Midbrain (tissue), 1 donor: ENCODE results near the gene EHD3.

Experiments used
- DNase-seq: peaks from one replicate; lab custom pipeline; 2025; lab: John Stamatoyannopoulos, UW

EHD3 gene

DNA sequence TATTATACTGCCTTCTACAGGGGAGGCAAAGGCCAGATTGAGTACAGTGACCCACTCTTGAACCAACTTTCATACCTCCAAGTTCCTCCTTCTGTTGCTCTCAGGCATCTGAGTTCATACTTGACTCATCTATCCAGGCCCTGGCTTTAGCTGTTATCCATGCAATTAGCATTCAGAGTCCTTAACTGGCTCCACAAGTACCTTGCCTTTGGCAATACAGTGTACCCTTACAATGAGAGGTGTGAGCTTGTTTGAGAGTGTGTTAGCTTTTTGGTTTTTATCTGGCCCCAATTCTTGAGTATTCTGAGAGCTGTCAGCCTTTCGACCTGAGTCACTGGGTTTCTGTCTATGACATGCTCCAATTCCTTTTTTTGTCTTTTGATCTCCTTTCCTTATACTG lies 60.2 kb downstream of the EHD3 start:
- DNase-seq, result no peak

DNA sequence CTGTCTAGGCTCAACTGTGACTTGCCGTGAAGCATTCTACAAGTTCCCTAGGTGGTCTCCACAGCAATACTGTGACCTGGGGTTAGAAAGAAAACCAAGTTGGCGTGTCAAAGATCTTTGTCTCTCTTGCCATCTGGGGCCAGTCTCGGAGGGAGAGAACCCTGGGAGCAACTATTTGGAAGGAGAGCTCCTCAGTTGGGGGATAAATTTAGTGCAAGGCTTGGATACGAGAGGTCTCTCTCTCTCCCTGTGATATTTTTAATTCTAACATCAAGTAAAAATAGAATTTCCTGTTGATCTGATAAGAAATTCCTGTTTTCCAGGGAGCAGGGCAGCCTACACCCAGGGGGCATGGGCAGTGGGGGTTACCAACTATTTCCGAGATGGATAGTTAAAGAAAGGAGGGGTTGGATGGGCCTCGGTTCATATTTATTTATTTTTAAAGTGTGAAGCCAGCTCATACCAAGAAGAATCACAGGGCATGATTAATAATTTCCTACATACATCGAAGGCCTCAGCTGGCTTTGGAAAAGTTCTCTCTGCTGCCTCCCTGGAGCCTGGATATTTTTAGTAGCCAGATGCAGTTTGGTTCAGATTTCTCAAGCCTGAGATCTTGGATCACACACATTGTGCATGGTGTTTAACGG lies 62.8 kb downstream of the EHD3 start:
- no peak for DNase-seq

DNA sequence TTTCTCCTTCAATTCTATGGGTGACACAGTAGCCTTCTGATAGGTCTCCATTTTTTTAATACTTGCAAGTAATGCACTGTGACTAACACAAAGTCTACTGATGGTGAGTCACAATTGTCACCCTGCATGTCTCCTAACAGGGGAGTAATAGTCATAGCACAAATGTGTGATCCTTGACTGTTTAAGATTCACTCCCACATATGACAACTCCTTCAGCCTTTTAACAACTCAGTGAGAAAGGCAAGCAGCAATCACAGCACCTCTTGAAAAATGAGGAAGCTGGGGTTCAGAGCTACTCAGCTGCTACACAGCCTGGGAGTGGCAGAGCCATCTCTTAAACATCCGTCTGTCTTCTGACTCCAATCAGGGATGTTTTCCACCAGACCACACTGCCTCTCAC lies 63.8 kb downstream of the EHD3 start:
- DNase-seq, result no peak

DNA sequence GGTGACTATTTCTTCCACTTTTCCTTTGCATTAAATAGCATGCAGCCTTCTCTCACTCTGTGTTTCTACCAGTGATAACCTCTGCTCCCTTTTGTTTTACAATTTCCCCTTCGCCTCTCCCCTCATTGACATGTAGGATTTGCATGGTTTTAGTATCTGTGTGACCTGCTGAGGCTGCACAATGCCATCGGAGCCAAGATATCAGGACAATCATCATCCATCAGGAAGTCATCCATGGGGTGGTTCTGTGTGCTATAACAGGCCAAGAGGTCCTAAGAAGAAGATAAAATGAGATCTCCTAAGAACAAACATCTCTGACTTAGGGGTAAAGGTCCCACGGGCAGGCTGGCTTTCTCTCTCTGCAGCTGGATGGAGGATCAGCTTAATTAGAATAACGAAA lies 65.6 kb downstream of the EHD3 start:
- no peak for DNase-seq

DNA sequence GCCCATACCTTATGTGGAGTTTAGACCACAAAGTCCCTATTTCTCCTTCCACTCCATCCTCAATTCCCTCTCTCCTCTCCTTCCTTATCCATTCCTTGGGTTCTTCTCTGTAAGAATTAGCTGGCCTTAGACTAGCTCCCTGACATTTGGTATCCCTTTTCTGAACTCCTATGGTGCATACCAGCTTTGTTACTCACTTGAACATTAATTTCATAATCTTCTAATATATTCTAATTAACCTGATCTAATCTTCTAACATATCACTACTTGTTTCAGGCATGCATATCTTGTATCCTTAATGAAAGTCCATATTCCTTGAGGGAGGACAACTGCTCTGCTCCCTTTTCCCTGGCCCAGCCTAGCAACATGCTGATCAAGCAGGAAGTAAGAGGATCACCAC lies 66.4 kb downstream of the EHD3 start:
- no peak for DNase-seq

DNA sequence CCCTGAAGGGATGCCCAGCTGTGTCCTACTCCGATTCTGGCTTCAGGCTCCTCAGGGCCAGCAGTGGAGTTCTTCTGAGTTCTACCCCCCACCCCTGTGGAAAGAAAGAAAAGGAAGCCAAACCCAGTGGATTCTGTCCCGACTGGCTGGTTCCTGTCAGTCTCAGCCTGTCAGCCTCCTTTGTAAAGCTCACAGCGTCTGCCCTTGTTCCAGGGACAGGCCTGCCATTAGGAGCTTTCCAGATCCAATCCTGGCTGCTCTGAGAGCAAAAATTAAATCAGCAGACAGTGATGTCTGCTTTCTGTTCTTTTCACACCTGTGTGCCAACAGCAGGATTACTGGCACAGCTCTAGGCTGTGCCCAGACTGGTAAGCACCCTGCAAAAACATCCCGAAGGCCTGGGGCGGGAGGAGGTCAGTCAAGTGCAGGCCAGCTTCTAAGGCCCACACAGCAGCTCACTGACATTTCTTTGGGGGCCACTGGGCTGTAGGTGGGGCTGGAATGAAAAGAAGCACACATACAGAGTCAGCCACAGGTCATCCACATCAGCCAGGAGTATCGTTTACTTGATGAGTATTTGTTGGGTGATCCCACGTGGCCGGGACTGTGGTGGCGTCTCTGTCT lies 69.1 kb downstream of the EHD3 start:
- DNase-seq, result peak; percentile 58

DNA sequence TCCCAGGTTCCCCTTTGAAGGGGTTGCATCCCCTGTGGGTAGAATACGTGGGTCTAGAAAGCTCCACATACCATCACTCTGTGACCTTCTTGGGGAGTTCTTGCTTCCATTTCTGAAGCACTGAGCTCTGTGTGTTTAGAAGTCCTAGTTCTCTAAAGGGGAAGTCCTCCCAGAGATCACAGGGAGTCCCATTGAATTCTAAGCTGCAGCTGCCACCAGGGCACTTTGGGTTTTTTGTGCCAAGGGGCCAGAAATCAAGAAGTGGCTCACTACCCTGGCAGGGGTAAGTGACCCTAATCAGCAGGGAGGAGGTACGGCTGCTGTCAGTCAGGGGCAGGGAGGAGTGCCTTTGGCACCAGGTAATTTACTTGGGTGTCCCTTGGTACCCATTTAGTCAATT lies 70.9 kb downstream of the EHD3 start:
- no peak for DNase-seq

DNA sequence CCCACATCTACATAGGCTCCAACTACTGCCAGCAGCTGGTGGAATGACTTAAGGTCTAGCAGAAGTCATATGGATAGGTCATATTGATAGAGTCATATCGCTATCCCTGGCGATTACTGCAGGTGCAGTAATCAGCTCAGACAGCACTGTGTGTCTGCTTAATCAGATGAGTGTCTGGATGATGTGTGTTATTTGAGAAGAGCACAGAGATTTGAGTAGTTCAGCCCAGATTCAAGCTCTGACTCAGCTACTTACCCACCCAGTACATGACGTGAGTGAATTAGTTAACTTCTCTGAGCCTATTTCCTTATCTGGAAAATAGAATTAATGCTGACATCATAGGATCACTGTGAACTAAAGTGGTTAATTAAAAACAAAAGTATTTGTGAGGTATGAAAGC lies 78.9 kb downstream of the EHD3 start:
- DNase-seq, result no peak

DNA sequence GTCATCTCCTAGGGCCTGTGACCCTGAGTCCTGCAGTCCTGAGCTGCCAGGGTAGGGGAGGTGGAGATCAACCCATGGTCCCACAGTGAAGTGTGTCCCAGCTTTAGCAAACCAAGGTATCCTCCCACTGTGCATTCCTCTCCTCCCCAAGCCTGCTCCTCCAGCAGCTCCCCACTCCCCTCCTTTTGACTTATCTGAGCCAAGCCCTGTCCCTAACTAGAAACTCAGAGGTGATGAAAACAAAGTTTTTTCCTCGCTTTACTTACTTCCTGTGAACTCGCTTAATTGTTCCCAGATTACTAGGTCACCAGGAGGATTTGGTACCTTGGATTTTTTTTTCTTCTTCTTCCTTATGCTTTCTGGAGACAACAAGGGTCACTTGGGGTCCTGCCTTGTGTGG lies 80.8 kb downstream of the EHD3 start:
- no peak for DNase-seq

DNA sequence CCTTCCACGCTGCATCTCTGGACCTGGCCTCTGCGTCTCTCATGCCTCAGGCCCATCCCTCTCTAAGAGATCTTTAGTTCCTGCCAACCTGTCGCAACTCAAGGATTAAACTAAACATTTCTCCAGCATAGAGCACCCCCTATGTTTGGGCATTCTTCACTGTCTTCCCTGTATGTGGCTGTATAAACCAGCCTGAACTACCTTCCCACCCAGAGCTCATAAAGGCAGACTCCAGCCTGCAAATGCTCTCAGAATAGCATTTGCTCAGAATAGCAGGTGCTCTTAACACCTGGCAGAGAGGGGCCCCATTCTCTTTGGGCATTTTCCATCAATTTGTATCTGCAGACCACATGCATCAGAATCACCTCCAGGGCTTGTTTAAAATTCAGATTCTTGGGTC lies 83.4 kb downstream of the EHD3 start:
- no peak for DNase-seq

DNA sequence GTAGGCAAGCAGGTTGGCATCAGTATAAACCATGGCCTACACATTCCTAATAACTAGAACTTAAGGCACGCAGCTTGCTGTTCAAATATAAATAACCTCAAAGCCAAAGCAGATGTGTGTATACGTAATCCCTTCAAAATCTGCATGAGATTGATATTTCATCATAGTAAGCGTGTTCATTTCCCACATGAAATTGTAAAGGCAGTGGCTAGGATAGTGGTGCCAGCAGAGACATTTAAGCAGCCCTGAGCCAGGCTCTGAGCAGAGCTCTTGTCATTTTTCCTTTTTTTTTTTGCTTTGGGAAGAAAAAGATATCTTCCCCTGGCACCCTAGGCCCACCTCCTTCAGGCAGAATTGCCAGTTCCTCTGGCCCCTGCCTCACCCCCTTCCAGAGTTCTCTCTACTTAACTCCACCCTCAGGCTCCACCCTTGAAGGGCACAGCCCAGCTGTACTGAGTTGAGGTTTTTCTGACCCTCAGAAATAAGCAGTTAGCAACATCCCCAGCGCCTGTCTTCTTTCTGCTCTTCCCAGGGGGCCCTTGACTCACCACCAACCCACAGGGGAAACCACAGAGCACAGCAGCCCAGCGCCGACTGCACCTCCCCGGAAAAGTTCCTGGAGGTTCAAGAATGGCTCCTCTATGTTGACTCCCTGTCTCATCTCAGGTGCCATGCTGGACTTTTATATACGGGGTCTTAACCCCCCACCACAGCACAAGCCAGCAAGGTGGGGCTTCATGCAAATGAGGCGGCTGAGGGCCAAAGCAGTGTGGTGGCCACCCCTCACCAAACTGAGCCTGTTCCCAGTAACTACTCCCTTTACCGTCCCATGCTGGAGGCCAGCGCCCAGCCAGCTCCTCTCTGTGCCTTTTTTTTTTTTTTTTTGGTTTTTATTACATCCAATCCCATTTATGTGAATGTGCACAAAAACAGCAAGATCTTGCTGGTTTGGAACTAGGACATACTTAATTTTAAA lies 84.7 kb downstream of the EHD3 start:
- DNase-seq, result no peak
